ENCODE results near the gene MAVS.
"Not testable (repeated sequence)": the region's sequence is repeated elsewhere in the genome, so short reads cannot be mapped to it uniquely, and the experiment has no call there.

MAVS gene

DNA sequence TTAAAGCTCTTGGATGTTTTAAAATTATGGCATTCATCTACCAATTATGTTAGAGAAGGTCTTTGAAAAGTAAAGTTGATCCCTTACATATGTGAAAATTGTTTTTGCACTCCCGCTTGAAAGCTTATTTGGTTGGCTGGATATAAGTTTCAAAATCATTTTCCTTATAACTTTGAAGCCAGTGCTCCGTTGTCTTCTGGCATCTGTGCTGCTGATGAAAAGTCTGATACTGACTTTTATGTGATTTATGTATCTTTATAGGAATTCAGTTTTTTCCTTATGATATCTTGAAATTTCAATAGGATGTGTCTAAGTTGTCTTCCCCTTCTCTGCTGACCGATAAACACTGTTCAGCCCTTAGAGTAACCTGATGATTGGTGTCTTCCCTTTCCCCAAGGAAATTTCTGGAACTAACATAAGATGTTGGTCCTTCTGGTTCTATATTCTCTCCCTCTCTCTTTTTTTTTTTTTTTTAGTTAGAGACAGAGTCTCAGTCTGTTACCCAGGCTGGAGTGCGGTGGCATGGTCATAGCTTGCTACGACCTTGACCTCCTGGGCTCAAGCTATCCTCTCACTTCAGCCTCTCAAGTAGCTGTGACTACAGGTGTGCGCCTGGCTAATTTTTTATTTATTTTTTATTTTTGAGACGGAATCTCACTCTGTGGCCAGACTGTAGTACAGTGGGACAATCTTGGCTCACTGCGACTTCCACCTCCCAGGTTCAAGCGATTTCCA, 55.2 kb downstream of the MAVS start:
- H3K27me3 ChIP-seq (ENCODE audit: insufficient read depth, low read length), result no peaks in the 10 kb centered on the region
- no peaks in the 10 kb centered on the region for H3K4me1 ChIP-seq (ENCODE audit: insufficient read depth, low read length)
- peaks cover 10% of the 10 kb centered on the region for H3K36me3 ChIP-seq (ENCODE audit: insufficient read depth, low read length)
- no peaks in the 10 kb centered on the region for H3K9me3 ChIP-seq (ENCODE audit: low read length)
- no peak overlapping the region for H2AFZ ChIP-seq (ENCODE audit: low read depth, low read length)
- no peak overlapping the region for H3K4me3 ChIP-seq (ENCODE audit: low read length)

DNA sequence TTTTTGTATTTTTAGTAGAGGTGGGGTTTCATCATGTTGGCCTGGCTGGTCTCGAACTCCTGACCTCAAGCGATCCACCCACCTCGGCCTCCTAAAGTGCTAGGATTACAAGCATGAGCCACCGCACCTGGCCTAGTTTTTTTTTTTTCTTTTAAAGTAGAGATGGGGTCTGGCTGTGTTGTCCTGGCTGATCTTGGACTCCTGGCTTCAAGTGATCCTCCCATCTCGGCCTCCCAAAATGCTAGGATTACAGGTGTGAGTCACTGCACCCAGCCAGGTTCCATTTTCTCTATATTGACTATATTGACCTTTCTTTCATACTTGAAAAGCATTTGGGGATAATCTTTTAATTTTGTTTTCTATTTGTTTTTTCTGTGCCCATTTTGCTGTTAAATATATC, 55.8 kb downstream of the MAVS start:
- H3K9me3 ChIP-seq (ENCODE audit: low read length), result no peaks in the 10 kb centered on the region
- H2AFZ ChIP-seq (ENCODE audit: low read depth, low read length), result no peak overlapping the region
- no peaks in the 10 kb centered on the region for H3K27me3 ChIP-seq (ENCODE audit: insufficient read depth, low read length)
- H3K36me3 ChIP-seq (ENCODE audit: insufficient read depth, low read length), result peaks cover 8% of the 10 kb centered on the region
- no peak overlapping the region for H3K4me3 ChIP-seq (ENCODE audit: low read length)
- H3K4me1 ChIP-seq (ENCODE audit: insufficient read depth, low read length), result no peaks in the 10 kb centered on the region

DNA sequence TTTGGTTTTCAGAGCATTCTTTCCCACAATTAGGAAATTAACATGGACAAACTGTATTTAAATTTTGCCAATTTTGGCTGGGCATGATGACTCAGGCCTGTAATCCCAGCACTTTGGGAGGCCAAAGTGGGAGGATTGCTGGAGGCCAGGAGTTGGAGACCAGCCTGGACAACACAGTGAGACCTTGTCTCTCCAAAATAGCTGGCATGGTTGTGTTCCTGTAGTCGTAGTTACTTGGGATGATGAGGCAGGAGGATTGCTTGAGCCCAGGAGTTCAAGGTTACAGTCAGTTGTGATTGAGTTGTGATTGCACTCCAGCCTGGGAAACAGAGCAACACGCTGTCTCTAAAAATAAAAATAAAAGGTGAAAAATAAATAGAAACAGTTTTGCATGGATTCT, 57.6 kb downstream of the MAVS start:
- no peak overlapping the region for H2AFZ ChIP-seq (ENCODE audit: low read depth, low read length)
- H3K9me3 ChIP-seq (ENCODE audit: low read length), result no peaks in the 10 kb centered on the region
- H3K4me1 ChIP-seq (ENCODE audit: insufficient read depth, low read length), result no peaks in the 10 kb centered on the region
- H3K27me3 ChIP-seq (ENCODE audit: insufficient read depth, low read length), result no peaks in the 10 kb centered on the region
- peaks cover 21% of the 10 kb centered on the region for H3K36me3 ChIP-seq (ENCODE audit: insufficient read depth, low read length)
- H3K4me3 ChIP-seq (ENCODE audit: low read length), result no peak overlapping the region

DNA sequence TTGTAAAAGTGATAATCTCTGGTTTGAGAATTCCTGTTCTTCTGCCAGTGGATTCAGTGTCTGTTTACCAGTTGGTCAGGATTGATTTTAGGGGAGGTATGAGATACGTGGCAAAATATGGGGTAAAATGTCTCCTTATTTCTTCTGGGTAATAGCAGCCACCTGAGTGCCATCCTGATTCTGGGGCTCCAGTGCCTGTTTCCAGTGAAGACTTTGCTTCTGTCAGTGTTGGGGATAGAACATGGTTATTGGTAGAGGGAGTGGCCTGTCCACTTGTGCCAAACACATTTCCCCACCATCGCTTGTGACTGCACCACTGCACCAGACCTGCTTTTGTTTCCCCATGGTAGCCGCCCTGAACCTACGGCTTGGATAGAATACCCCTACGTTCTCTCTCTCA, 58.2 kb downstream of the MAVS start:
- Histone ChIP-seq H3K36me3 (ENCODE audit: insufficient read depth, low read length) (peaks cover 26% of the 10 kb centered on the region), H3K9me3 (ENCODE audit: low read length) (no peaks in the 10 kb centered on the region), H3K4me1 (ENCODE audit: insufficient read depth, low read length) (no peaks in the 10 kb centered on the region), H3K4me3 (ENCODE audit: low read length) (no peak overlapping the region), H3K27me3 (ENCODE audit: insufficient read depth, low read length) (no peaks in the 10 kb centered on the region), H2AFZ (ENCODE audit: low read depth, low read length) (no peak overlapping the region)

DNA sequence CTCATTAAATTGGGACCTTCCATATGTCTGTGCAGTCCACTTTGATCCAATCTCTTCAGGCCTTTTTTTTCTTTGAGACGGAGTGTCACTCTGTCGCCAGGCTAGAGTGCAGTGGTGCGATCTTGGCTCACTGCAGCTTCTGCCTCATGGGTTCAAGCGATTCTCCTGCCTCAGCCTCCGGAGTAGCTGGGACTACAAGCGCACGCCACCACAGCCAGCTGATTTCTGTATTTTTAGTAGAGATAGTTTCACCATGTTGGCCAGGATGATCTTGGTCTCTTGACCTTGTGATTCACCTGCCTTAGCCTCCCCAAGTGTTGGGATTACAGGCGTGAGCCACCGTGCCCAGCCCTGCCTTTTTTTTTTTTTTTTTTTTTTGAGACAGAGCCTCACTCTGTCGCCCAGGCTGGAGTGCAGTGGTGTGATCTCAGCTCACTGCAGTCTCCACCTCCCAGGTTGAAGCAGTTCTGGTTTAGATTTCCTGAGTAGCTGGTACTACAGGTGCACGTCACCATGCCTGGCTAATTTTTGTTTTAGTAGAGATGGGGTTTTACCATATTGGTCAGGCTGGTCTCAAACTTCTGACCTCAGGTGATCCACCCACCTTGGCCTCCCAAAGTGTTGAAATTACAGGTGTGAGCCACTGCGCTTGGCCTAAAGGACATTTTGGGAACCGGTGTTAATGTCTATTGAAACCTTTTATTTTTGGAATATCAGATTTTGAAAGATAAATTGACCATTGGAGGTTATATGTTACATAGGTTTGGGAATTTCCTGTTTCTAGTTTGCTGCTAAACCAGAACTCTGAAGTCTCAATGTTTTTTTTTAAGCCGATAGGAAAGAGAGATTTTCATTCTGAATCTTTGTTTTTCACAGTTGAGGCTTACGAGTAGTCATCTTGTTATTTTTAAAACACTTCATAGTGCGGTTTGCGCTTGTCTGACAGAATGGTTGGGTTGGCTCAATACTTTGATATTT, 60.4 kb downstream of the MAVS start:
- H2AFZ ChIP-seq (ENCODE audit: low read depth, low read length); H3K9me3 ChIP-seq (ENCODE audit: low read length): not testable (repeated sequence)
- H3K36me3 ChIP-seq (ENCODE audit: insufficient read depth, low read length), result peaks cover 45% of the 10 kb centered on the region

DNA sequence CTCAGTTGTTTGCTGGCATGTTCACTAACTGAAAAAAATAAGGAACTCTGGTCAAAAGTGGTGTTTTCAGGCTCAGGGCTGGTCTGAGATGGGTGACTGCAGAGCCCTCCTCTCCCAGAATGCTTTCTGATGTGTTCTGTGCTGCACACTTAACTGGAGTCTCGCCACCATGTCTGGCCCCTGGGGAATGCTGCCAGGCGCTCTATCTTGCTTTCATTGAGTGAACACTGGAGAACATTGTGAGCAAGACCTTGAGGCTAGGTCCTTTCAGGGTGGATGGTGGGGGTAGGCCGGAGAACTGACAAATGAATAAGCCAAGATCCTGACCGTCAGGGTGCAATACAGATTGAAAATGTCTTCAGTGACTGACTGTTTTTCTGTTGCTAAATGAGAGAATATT, 62.0 kb downstream of the MAVS start:
- Histone ChIP-seq H3K27me3 (ENCODE audit: insufficient read depth, low read length) (no peaks in the 10 kb centered on the region), H3K4me1 (ENCODE audit: insufficient read depth, low read length) (no peaks in the 10 kb centered on the region), H2AFZ (ENCODE audit: low read depth, low read length) (no peak overlapping the region), H3K36me3 (ENCODE audit: insufficient read depth, low read length) (peaks cover 60% of the 10 kb centered on the region), H3K4me3 (ENCODE audit: low read length) (no peak overlapping the region), H3K9me3 (ENCODE audit: low read length) (no peaks in the 10 kb centered on the region)

More for the DNA sequence above, 60.4 kb downstream of the MAVS start:
- H3K4me3 ChIP-seq (ENCODE audit: low read length); H3K4me1 ChIP-seq (ENCODE audit: insufficient read depth, low read length); H3K27me3 ChIP-seq (ENCODE audit: insufficient read depth, low read length): not testable (repeated sequence)

DNA sequence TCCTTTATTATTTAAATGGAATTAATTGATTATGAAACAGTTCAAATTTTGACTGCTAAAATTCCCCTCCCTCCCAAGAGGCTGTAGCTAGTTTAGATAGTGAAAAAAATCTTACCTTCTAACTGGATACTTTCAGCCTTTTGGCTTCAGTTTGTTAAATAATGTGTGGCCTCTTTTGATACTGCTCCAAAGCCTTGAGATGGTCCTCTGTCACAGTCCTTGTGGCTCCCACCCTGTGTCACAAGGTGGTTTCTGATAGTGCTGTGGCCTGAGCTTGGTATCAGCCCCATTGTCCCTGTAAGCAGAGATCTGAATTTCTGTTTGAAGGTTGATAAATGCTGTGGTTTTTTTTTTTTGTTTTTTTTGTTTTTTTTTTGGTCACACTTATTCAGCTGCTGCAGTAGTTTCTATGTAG, 63.3 kb downstream of the MAVS start:
- H3K4me3 ChIP-seq (ENCODE audit: low read length), result no peak overlapping the region
- H3K9me3 ChIP-seq (ENCODE audit: low read length), result no peaks in the 10 kb centered on the region
- peaks cover 68% of the 10 kb centered on the region for H3K36me3 ChIP-seq (ENCODE audit: insufficient read depth, low read length)
- no peaks in the 10 kb centered on the region for H3K27me3 ChIP-seq (ENCODE audit: insufficient read depth, low read length)
- no peak overlapping the region for H2AFZ ChIP-seq (ENCODE audit: low read depth, low read length)
- no peaks in the 10 kb centered on the region for H3K4me1 ChIP-seq (ENCODE audit: insufficient read depth, low read length)

DNA sequence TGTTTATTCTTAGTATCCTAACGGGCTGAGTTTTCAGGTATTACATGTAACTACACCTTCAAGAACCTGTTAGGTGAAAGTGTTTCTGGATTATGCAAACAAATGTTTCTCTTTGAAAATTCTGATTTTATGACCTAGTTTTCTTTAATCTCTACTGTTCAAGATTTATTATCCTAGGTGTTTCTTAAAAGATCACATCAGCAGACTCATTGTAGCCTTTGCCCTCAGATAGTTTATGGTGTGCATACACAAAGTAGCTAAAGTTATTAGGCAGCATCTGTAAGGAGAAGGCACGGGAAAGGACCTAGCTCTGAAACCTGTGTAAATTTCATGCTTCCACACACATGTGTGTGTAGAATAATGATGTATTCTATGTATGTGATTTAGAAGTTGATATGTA, 64.2 kb downstream of the MAVS start:
- H3K4me3 ChIP-seq (ENCODE audit: low read length), result no peak overlapping the region
- no peak overlapping the region for H2AFZ ChIP-seq (ENCODE audit: low read depth, low read length)
- H3K9me3 ChIP-seq (ENCODE audit: low read length), result no peaks in the 10 kb centered on the region
- peaks cover 71% of the 10 kb centered on the region for H3K36me3 ChIP-seq (ENCODE audit: insufficient read depth, low read length)
- H3K27me3 ChIP-seq (ENCODE audit: insufficient read depth, low read length), result no peaks in the 10 kb centered on the region
- no peaks in the 10 kb centered on the region for H3K4me1 ChIP-seq (ENCODE audit: insufficient read depth, low read length)

DNA sequence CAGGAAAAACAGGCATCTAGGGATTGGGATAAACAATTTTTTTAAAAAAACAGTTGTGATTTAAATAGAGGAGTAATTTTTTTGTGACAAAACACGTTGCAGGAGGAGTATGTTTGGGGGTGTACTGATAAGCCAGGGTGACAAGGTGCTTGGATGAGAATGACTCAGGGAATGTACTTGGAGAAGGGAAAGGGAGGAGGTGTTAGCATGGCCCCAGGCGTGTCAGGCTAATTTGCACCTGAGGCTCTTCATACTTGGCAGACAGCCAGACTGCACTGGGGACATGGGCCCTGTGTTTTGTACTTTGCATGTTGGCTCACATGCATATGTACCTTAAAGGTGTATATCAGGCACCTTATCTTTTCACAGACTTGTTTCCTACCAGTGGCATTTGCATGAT, 65.3 kb downstream of the MAVS start:
- Histone ChIP-seq H3K27me3 (ENCODE audit: insufficient read depth, low read length) (no peaks in the 10 kb centered on the region), H2AFZ (ENCODE audit: low read depth, low read length) (no peak overlapping the region), H3K4me1 (ENCODE audit: insufficient read depth, low read length) (no peaks in the 10 kb centered on the region), H3K36me3 (ENCODE audit: insufficient read depth, low read length) (peaks cover 82% of the 10 kb centered on the region), H3K4me3 (ENCODE audit: low read length) (no peak overlapping the region), H3K9me3 (ENCODE audit: low read length) (no peaks in the 10 kb centered on the region)

DNA sequence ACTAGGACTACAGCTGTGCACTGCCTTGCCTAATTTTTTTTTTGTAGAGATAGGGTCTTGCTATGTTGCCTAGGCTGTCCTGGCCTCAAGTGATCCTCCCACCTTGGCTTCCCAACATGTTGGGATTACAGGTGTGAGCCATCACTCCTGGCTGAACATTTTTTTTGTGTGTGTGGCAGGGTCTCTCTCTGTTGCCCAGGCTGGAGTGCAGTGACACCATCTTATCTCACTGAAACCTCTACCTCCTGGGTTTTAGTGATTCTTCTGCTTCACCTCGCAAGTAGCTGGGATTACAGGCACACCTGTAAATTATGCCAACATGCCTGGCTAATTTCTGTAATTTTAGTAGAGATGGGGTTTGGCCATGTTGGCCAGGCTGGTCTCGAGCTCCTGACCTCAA, 67.8 kb downstream of the MAVS start:
- Histone ChIP-seq H3K4me3 (ENCODE audit: low read length) (no peak overlapping the region), H3K36me3 (ENCODE audit: insufficient read depth, low read length) (peaks cover 85% of the 10 kb centered on the region), H2AFZ (ENCODE audit: low read depth, low read length) (no peak overlapping the region), H3K4me1 (ENCODE audit: insufficient read depth, low read length) (no peaks in the 10 kb centered on the region), H3K9me3 (ENCODE audit: low read length) (no peaks in the 10 kb centered on the region), H3K27me3 (ENCODE audit: insufficient read depth, low read length) (no peaks in the 10 kb centered on the region)

DNA sequence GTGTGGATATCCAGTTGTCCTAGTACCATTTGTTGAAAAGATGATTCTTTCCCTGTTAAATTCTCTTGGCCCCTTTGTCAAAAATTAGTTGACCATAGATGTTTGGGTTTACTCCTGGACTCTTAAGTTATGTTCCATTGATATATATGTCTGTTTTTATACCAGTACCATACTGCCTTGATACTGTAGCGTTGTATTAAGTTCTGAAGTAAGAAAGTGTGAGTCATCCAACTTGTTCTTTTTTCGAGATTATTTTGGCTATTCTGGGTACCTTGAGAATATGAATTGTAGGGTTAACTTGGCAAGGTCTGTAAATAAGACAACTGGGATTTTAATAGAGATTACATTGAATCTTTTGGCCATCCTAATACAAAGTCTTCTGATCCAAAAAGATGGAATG, 69.1 kb downstream of the MAVS start:
- no peak overlapping the region for H3K4me3 ChIP-seq (ENCODE audit: low read length)
- H2AFZ ChIP-seq (ENCODE audit: low read depth, low read length), result no peak overlapping the region
- H3K27me3 ChIP-seq (ENCODE audit: insufficient read depth, low read length), result no peaks in the 10 kb centered on the region
- H3K4me1 ChIP-seq (ENCODE audit: insufficient read depth, low read length), result no peaks in the 10 kb centered on the region
- H3K36me3 ChIP-seq (ENCODE audit: insufficient read depth, low read length), result peaks cover 81% of the 10 kb centered on the region
- no peaks in the 10 kb centered on the region for H3K9me3 ChIP-seq (ENCODE audit: low read length)

DNA sequence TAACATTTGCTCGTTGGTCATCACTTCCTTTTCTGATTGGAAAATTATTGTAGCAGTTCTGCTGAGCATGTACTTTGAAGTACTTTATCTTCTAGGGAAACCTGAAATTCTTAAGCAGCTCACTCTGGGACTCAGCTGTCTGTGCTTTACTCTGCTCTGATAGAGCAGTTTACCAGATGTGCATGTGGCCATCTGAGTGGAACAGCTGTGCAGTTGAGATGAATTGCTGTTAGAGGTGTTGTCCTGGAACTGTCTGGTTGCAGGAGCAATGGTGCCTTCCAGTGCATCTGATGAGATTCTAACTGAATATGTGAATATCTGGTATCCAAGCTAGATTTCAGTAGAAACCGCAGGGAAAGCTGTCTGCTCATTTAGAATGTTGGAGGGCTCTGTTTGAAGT, 69.7 kb downstream of the MAVS start:
- no peak overlapping the region for H3K4me3 ChIP-seq (ENCODE audit: low read length)
- no peak overlapping the region for H2AFZ ChIP-seq (ENCODE audit: low read depth, low read length)
- H3K36me3 ChIP-seq (ENCODE audit: insufficient read depth, low read length), result peaks cover 78% of the 10 kb centered on the region
- H3K4me1 ChIP-seq (ENCODE audit: insufficient read depth, low read length), result no peaks in the 10 kb centered on the region
- no peaks in the 10 kb centered on the region for H3K27me3 ChIP-seq (ENCODE audit: insufficient read depth, low read length)
- no peaks in the 10 kb centered on the region for H3K9me3 ChIP-seq (ENCODE audit: low read length)

DNA sequence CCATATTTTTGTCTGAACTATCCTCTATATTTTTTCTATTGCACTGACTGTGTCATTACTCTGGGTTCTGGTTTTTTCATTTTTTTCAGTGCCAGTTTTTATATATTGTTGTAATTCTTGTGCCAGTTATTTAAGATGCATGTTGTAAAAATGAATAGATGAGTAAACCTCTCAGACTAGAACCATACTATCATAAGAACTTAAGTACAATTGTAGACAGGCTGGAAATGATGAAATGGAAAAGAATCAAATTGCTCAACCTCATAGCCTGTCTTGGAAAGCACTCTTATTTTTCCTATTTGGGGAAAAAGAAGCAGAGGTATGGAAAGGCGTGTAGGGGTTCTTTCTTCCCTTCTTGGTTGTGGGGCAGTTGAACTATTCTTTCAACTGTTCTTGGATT, 72.7 kb downstream of the MAVS start:
- H3K9me3 ChIP-seq (ENCODE audit: low read length), result no peaks in the 10 kb centered on the region
- H3K4me1 ChIP-seq (ENCODE audit: insufficient read depth, low read length), result no peaks in the 10 kb centered on the region
- peaks cover 81% of the 10 kb centered on the region for H3K36me3 ChIP-seq (ENCODE audit: insufficient read depth, low read length)
- H3K27me3 ChIP-seq (ENCODE audit: insufficient read depth, low read length), result no peaks in the 10 kb centered on the region
- no peak overlapping the region for H3K4me3 ChIP-seq (ENCODE audit: low read length)
- no peak overlapping the region for H2AFZ ChIP-seq (ENCODE audit: low read depth, low read length)
